Measurements from ENCODE around the gene TMED4.

- TF ChIP-seq CTCF (IDR thresholded peaks at IDR 0.05), result no peak
- TF ChIP-seq POLR2AphosphoS5 (IDR thresholded peaks at IDR 0.05), result no peak
Observed at GRCh38 chr7:44602576-44602910, 20.5 kb upstream of the TMED4 start.

Measured in transverse colon (tissue), 4 donors.